NCI-H510A (cell line): ENCODE data around the gene LRRK2.
"Not testable (repeated sequence)": the region's sequence is repeated elsewhere in the genome, so short reads cannot be mapped to it uniquely, and the experiment has no call there.

Experiments used
- DNase-seq: peaks from one replicate; lab custom pipeline; 2025; lab: John Stamatoyannopoulos, UW

LRRK2 gene

GRCh38 chr12:40248585-40249297, 23.9 kb downstream of the LRRK2 start:
- no peak for DNase-seq

DNA sequence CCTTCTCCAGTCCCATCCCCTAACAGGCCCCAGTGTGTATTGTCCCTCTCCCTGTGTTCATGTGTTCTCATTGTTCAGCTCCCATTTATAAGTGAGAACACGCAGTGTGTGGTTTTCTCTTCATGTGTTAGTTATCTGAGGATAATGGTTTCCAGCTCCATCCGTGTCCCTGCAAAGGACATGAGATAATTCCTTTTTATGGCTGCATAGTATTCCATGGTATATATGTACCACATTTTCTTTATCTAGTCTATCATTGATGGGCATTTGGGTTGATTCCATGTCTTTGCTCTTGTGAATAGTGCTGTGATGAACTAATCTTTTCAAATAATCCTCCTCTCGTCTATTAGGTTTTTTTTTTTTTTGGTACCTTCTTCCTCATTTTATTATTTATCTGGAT, 25.9 kb downstream of the LRRK2 start:
- DNase-seq = not testable (repeated sequence)

- DNase-seq = no peak
Measured at GRCh38 chr12:40253936-40254335, 29.1 kb downstream of the LRRK2 start.

DNA sequence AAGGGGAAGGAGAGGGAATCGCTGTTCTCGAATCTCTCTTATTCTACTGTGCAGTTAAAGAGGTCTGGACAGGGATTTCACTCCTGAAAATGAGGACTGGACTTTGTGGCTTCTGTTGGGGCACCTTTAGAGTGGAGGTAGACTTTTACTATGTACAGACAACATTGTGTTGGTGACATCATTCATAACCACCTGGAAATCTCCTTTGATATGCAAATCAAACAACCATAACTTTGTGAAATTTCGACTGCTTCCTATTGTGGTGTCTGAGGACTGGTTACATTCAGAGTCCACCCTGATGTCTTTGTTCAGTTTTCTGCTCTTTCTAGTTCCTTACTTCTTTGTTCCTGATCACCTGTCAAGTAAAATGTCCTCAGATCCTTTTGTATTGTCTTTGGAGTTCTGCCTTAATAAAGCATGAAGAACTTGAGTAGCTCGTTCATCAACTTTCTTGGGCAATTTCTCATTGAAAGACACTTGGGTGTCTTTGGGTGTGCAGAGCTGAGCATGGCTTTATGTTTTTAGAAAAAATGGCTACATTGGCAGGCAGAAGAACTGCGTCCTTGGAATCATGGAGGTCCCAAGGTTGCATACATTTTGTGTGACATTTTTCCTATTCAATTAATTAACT, 29.8 kb downstream of the LRRK2 start:
- no peak for DNase-seq

- no peak for DNase-seq
Measured at GRCh38 chr12:40258371-40258770, 33.6 kb downstream of the LRRK2 start.

DNA sequence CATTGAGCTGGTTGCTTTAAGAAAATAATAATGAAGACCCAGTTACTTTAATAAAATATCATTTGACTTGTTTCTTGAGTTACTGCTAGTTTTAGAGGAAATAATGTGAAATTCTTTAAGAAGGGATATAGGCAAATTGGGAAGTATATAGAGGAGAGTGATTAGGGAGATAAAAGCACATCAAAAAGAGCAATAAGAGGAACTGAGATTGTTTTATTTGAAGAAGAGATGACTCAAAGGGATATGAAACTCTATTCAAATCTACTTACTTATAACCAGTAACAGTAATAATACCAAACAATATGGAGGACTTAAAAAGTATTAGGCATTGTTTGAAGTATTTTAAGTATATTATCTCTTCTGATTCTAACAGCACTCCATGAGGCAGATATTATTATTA, 37.1 kb downstream of the LRRK2 start:
- no peak for DNase-seq

GRCh38 chr12:40262657-40263056, 37.9 kb downstream of the LRRK2 start:
- DNase-seq = no peak

DNA sequence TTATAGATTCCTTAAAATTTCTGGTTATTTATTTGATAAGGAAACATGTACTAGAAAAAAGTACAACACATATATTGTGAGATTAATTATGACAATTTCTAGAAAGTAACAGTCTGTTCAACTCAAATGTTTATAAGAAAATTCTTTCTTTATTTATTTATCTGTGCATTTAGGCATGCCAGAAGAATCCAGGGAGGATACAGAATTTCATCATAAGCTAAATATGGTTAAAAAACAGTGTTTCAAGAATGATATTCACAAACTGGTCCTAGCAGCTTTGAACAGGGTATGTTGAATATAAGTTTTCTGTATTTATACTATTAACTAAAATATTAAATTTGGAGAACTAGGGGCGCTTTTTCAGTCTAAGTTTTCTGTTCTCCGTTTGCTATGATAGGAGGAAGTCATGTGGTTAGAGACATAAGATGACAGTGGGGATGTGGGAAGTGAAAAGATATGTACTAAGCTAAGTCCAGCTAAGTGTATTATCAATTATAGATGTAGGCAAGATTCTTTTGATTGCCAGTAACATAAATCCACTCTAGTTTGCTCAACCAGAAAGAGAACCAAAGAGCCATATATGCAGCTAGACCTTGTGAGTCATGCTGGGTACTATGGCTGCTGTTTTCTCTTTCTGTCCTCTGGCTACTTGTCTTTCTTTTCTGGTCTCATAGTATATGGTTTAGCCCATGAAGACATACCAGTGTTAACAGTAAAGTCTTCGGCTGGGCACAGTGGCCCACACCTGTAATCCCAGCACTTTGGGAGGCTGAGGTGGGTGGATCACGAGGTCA, 39.0 kb downstream of the LRRK2 start:
- DNase-seq = no peak

GRCh38 chr12:40271981-40272664, 47.3 kb downstream of the LRRK2 start:
- no peak for DNase-seq

- DNase-seq = no peak
Measured at GRCh38 chr12:40281791-40282364, 57.1 kb downstream of the LRRK2 start.

- DNase-seq = no peak
Measured at GRCh38 chr12:40286583-40286982, 61.8 kb downstream of the LRRK2 start.

GRCh38 chr12:40287369-40287975, 62.7 kb downstream of the LRRK2 start:
- no peak for DNase-seq

- DNase-seq = no peak
Measured at GRCh38 chr12:40292788-40293429, 68.1 kb downstream of the LRRK2 start.

DNA sequence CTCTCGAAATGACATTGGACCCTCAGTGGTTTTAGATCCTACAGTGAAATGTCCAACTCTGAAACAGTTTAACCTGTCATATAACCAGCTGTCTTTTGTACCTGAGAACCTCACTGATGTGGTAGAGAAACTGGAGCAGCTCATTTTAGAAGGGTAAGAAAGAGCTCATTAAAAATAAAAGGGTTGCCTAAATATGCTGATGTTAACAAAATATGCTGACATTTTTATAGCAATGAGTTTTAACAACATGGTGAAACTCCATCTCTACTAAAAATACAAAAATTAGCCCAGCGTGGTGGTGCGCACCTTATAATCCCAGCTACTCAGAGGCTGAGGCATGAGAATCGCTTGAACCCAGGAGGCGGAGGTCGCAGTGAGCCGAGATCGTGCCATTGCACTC, 73.5 kb downstream of the LRRK2 start:
- no peak for DNase-seq

- DNase-seq = no peak
Measured at GRCh38 chr12:40300490-40300889, 75.7 kb downstream of the LRRK2 start.

- no peak for DNase-seq
Measured at GRCh38 chr12:40309001-40309400, 84.2 kb downstream of the LRRK2 start.

DNA sequence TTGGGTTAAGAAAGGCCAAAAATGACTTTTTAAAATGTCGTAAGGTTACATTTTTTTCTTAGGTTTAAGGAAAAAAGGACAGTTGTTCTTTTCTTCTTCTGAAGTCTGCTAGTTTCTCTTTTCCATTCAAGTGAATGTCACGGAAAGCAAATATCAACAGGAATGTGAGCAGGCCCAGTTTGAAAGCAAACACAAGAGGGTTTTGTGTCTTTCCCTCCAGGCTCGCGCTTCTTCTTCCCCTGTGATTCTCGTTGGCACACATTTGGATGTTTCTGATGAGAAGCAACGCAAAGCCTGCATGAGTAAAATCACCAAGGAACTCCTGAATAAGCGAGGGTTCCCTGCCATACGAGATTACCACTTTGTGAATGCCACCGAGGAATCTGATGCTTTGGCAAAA, 85.4 kb downstream of the LRRK2 start:
- DNase-seq = no peak

DNA sequence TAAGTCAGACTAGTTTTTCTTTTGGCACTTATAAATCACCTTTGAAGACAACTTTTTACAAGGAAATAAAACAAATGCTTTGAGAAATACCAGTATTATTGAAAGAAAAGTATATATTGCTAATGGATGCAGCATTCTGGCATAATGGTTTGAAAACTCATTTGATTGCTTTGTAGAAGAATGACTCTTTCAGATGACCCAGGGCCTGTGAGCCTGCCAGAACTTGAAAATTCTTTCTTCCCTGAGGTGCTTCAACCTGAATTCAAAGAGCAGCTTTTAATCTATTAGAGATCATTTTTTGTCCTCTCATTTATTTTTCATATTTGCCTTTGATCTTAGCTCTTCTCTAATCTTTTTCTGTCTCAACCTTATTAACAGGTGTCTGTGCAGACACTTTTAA, 87.4 kb downstream of the LRRK2 start:
- DNase-seq = no peak

GRCh38 chr12:40312982-40313576, 88.3 kb downstream of the LRRK2 start:
- no peak for DNase-seq

DNA sequence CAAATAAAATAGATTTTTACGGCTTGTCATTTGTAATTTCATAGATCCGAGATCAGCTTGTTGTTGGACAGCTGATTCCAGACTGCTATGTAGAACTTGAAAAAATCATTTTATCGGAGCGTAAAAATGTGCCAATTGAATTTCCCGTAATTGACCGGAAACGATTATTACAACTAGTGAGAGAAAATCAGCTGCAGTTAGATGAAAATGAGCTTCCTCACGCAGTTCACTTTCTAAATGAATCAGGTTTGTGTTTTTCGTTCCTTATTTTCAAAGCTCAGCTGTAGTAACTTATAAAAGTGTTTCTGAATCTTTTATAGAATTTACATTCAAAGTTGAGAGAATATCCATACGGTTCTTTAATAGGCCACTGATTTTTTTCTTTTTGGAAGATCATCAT, 89.1 kb downstream of the LRRK2 start:
- DNase-seq = no peak

GRCh38 chr12:40314927-40315326, 90.1 kb downstream of the LRRK2 start:
- no peak for DNase-seq
